ENCODE data around the gene LDHB. TPM values are rescaled to one million over a fixed set of nuclear protein-coding genes. Genes with fewer than 3 reads are reported as not detected.

The LDHB gene
- total RNA-seq, 1 experiment from 2014 or later: 1,343 TPM

DNA sequence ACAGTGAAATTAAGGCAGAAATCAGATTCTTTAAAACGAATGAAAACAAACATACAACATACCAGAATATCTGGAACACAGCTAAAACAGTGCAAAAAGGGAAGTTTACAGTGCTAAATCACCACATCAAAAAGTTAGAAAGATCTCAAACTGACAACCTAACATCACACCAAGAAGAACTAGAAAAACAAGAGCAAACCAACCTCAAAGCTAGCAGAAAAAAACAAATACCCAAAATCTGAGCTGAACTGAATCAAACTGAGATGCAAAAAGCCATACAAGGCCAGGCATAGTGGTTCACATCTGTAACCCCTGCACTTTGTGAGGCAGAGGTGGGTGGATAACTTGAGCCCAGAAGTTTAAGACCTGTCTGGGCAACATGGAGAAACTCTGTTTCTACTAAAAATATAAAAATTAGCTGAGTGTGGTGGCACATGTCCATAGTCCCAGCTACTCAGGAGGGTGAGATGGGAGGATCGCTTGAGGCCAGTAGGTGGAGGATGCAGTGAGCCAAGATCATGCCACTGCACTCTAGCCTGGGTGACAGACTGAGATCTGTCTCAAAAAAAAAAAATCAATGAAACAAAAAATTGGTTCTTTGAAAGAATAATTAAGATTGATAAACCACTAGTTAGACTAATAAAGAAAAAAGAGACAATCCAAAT, 33.2 kb upstream of the LDHB start:
- no peak overlapping the region for H2BK15ac ChIP-seq (ENCODE audit: low read depth, low read length)
- H3K79me2 ChIP-seq (ENCODE audit: insufficient read depth, low read length): no peaks in the 10 kb centered on the region
- H2BK120ac ChIP-seq (ENCODE audit: low read depth, low read length, poor library complexity, severe bottlenecking): no peak overlapping the region
- no CpG with 5 or more reads among the region's 2 CpGs for WGBS (ENCODE audit: extremely low coverage, insufficient read length, low lambda C conversion rate)
- H3K23ac ChIP-seq (ENCODE audit: insufficient read length, low read depth, low read length): no peak overlapping the region
- Mint-ChIP-seq H3K4me1 (peaks cover 8 to 9% of the 10 kb centered on the region in 2 experiments), H3K27me3 (ENCODE audit: low read depth) (no peaks in the 10 kb centered on the region), H3K36me3 (ENCODE audit: insufficient read depth in 1 of 3, low read depth in 3 of 3) (peaks cover 0 to 14% (median 0%) of the 10 kb centered on the region in 3 experiments; a peak in 2 of 7 replicates), H3K27ac (no peak overlapping the region), H3K4me3 (no peak overlapping the region), H3K9me3 (peaks cover 12 to 16% of the 10 kb centered on the region in 2 experiments)
- H3T11ph ChIP-seq (ENCODE audit: low read length): no peak overlapping the region
- no peak overlapping the region for H3K4me2 ChIP-seq (ENCODE audit: insufficient read depth, insufficient read length, low read length)
- no peak overlapping the region for H2BK5ac ChIP-seq (ENCODE audit: insufficient read length, low read length)
- no peak overlapping the region for H3K4ac ChIP-seq (ENCODE audit: low read depth, low read length)
- no peak for DNase-seq
- no peak overlapping the region for H3K9ac ChIP-seq (ENCODE audit: extremely low read depth, insufficient read length, low read length)
- no peak overlapping the region for H3K18ac ChIP-seq (ENCODE audit: insufficient read length, low read depth, low read length)
- H3K27me3 ChIP-seq (ENCODE audit: insufficient read depth, low read length): no peaks in the 10 kb centered on the region
- H3K9me3 ChIP-seq (ENCODE audit: control insufficient read depth, low read depth, low read length): no peaks in the 10 kb centered on the region
- H2AK5ac ChIP-seq (ENCODE audit: insufficient read length, low read length): no peak overlapping the region
- no peaks in the 10 kb centered on the region for H3K79me1 ChIP-seq (ENCODE audit: insufficient read depth, low read depth, low read length, poor library complexity, severe bottlenecking)
- no peak overlapping the region for H4K91ac ChIP-seq (ENCODE audit: insufficient read length, low read depth, low read length)
- no peak overlapping the region for H2BK12ac ChIP-seq (ENCODE audit: insufficient read length, low read depth, low read length)
- H3K56ac ChIP-seq (ENCODE audit: insufficient read length, low read depth, low read length): no peak overlapping the region
- no peak overlapping the region for H2BK20ac ChIP-seq (ENCODE audit: low read depth, low read length, poor library complexity, severe bottlenecking)
- H3K14ac ChIP-seq (ENCODE audit: insufficient read depth, low read length): no peak overlapping the region
- H4K8ac ChIP-seq (replicated peaks; ENCODE audit: insufficient read length, low read depth, low read length): no peak overlapping the region
- no peaks in the 10 kb centered on the region for H3K23me2 ChIP-seq (ENCODE audit: insufficient read length, low read depth, low read length, poor library complexity, severe bottlenecking)
- no peaks in the 10 kb centered on the region for H4K20me1 ChIP-seq (ENCODE audit: control insufficient read depth, insufficient read depth, insufficient read length)
- H3K4me1 ChIP-seq (ENCODE audit: insufficient read depth, low read length): no peaks in the 10 kb centered on the region
- TF ChIP-seq, protein P1, sequence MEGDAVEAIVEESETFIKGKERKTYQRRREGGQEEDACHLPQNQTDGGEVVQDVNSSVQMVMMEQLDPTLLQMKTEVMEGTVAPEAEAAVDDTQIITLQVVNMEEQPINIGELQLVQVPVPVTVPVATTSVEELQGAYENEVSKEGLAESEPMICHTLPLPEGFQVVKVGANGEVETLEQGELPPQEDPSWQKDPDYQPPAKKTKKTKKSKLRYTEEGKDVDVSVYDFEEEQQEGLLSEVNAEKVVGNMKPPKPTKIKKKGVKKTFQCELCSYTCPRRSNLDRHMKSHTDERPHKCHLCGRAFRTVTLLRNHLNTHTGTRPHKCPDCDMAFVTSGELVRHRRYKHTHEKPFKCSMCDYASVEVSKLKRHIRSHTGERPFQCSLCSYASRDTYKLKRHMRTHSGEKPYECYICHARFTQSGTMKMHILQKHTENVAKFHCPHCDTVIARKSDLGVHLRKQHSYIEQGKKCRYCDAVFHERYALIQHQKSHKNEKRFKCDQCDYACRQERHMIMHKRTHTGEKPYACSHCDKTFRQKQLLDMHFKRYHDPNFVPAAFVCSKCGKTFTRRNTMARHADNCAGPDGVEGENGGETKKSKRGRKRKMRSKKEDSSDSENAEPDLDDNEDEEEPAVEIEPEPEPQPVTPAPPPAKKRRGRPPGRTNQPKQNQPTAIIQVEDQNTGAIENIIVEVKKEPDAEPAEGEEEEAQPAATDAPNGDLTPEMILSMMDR (conservative IDR thresholded peaks at IDR 0.05): no peak
- H2AFZ ChIP-seq (ENCODE audit: low read length): no peak overlapping the region
- H3K27ac ChIP-seq (ENCODE audit: insufficient read length, low read depth, low read length): no peak overlapping the region
- H4K5ac ChIP-seq (ENCODE audit: insufficient read length, low read depth, low read length): no peak overlapping the region

All from H9 (cell line).